OCI-LY1 (cell line): ENCODE results near the gene LIN7C.

Experiments
- H2AFZ ChIP-seq: fragments of 200-600 bp; sonication (generic), shearing (Covaris generic); 2 replicates; pipeline ENCODE4 v1.6.0; 2014; ENCODE audit warnings: antibody characterized with exemption, mild to moderate bottlenecking, low read length
- H3F3A ChIP-seq: fragments of 200-600 bp; sonication (generic), shearing (Covaris generic); 2 replicates; pipeline ENCODE4 v1.6.0; 2014; ENCODE audit warnings: mild to moderate bottlenecking, antibody characterized with exemption, low read length, moderate library complexity; ENCODE audit not compliant: insufficient read depth
- H3K27ac ChIP-seq: fragments of 200-600 bp; sonication (generic); 2 replicates; pipeline ENCODE4 v1.5.1; 2014; ENCODE audit warnings: low read length, mixed run types, mild to moderate bottlenecking, low read depth; ENCODE audit not compliant: poor library complexity, severe bottlenecking
- H3K27me3 ChIP-seq: fragments of 200-600 bp; sonication (generic); 2 replicates; pipeline ENCODE4 v1.6.0; 2014; ENCODE audit warnings: antibody characterized with exemption, mild to moderate bottlenecking, low read length, moderate library complexity; ENCODE audit not compliant: insufficient read depth
- H3K36me3 ChIP-seq: fragments of 200-600 bp; sonication (generic); 2 replicates; pipeline ENCODE4 v1.6.1; 2014; ENCODE audit warnings: mild to moderate bottlenecking, antibody characterized with exemption, low read length, moderate library complexity, mixed read lengths; ENCODE audit not compliant: insufficient read depth
- H3K4me1 ChIP-seq: fragments of 200-600 bp; sonication (generic); 2 replicates; pipeline ENCODE4 v1.5.1; 2014; ENCODE audit warnings: mild to moderate bottlenecking, low read length, moderate library complexity; ENCODE audit not compliant: insufficient read depth, severe bottlenecking
- H3K4me2 ChIP-seq: fragments of 200-600 bp; sonication (generic), shearing (Covaris generic); 2 replicates; pipeline ENCODE4 v1.6.1; 2014; ENCODE audit warnings: low read length
- H3K4me3 ChIP-seq: fragments of 200-600 bp; sonication (generic); 2 replicates; pipeline ENCODE4 v1.5.1; 2014; ENCODE audit warnings: low read length, low read depth, mild to moderate bottlenecking, mixed read lengths; ENCODE audit not compliant: poor library complexity, severe bottlenecking
- H3K79me2 ChIP-seq: fragments of 200-600 bp; shearing (Covaris generic); 2 replicates; pipeline ENCODE4 v1.6.1; 2016; ENCODE audit warnings: mixed run types, low read length, mixed read lengths; ENCODE audit not compliant: insufficient read depth
- H3K9ac ChIP-seq: fragments of 200-600 bp; sonication (generic), shearing (Covaris generic); 2 replicates; pipeline ENCODE4 v1.6.1; 2014; ENCODE audit warnings: mild to moderate bottlenecking, low read length, mixed read lengths
- H3K9me2 ChIP-seq: fragments of 200-600 bp; sonication (generic), shearing (Covaris generic); 2 replicates; pipeline ENCODE4 v1.6.1; 2014; ENCODE audit warnings: low read depth, mild to moderate bottlenecking, low read length, mixed read lengths
- H3K9me3 ChIP-seq: fragments of 200-600 bp; shearing (Covaris generic); 2 replicates; pipeline ENCODE4 v1.6.1; 2014; ENCODE audit warnings: low read length, mixed read lengths
- H4K20me1 ChIP-seq: fragments of 200-600 bp; sonication (generic), shearing (Covaris generic); 2 replicates; pipeline ENCODE4 v1.6.0; 2016; ENCODE audit warnings: mild to moderate bottlenecking, low read length; ENCODE audit not compliant: insufficient read depth
- CTCF ChIP-seq: fragments of 200-600 bp; sonication (generic), shearing (Covaris generic); IDR thresholded peaks from 2 replicates; pipeline ENCODE4 v1.5.1; 2017; ENCODE audit warnings: mild to moderate bottlenecking, antibody characterized with exemption, low read length, moderate library complexity, mixed read lengths
- EZH2 ChIP-seq: fragments of 200-600 bp; sonication (generic), shearing (Covaris generic); IDR thresholded peaks from 2 replicates; pipeline ENCODE4 v1.8.0; 2017; ENCODE audit warnings: borderline replicate concordance, mixed run types, mild to moderate bottlenecking, antibody characterized with exemption, low read length, moderate library complexity, mixed read lengths

Gene LIN7C

GRCh38 chr11:27472398-27473016 is 34.1 kb downstream of the LIN7C start, which contains the start of gene LGR4:
Gene LGR4, minus strand, starts transcription at chr11:27472790. Its CDS starts 488 bp downstream, at chr11:27472302.
- no peaks in the 10 kb centered on the region for H3F3A ChIP-seq
- TF ChIP-seq CTCF = no peak
- TF ChIP-seq EZH2 = no peak
- peaks cover 6% of the 10 kb centered on the region for H3K4me1 ChIP-seq
- peak within 1 kb of the TSS; percentile 60 for H3K4me3 ChIP-seq
- H3K36me3 ChIP-seq = no peaks in the 10 kb centered on the region
- H3K4me2 ChIP-seq = peak within 1 kb of the TSS; percentile 64
- H3K27me3 ChIP-seq = no peaks in the 10 kb centered on the region
- no peak within 1 kb of the TSS for H3K27ac ChIP-seq
- H3K9ac ChIP-seq = peak within 1 kb of the TSS; percentile 59; the same call in 1 of the 2 replicates
- H2AFZ ChIP-seq = no peak within 1 kb of the TSS
- H3K9me2 ChIP-seq = no peaks in the 10 kb centered on the region
- H4K20me1 ChIP-seq = no peaks in the 10 kb centered on the region
- no peaks in the 10 kb centered on the region for H3K79me2 ChIP-seq
- no peaks in the 10 kb centered on the region for H3K9me3 ChIP-seq

DNA sequence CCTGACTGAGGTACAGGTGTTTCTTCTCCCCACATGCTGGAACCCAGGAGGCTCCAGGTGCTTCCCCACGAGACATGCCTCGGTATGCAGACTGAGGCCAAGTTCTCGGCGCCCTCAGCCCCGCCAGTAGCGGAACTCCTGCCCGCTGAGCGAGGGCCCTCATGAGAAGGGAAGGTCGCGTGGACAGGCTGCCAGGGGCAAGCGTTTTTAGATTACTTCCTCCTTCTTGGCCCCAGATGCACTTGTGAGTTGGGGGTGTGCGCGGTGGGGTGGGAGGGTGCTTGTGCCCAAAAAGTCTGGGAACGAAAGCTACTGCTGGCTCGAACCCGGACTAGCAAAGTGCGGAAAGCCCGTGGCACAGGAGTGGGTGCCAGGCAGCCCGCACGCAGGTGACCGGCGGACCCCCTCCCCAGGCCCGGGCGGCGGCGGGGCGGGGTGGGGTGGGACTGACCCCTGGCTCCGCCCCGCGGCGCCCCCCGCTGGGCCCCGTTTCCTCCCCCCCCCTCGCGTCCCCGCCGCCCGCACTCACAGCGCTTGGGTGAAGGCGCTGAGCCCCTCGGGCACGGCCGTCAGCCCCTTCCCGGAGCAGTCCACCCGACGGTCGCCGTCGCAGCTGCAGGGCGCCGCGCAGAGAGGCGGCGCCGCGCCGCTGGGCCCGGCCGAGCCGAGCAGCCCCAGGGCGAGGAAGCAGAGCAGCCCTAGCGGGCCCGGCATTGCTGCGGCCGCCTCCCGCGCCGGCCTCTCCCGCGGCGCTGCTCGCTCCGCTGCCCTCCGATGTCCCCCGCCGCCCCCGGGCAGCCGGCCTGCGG is 34.8 kb downstream of the LIN7C start:
- H3K79me2 ChIP-seq = no peaks in the 10 kb centered on the region

More for the DNA sequence above, 34.8 kb downstream of the LIN7C start:
- peak overlapping the region; percentile 64 for H3K4me2 ChIP-seq
- peaks cover 6% of the 10 kb centered on the region for H3K4me1 ChIP-seq
- no peaks in the 10 kb centered on the region for H3K36me3 ChIP-seq
- H2AFZ ChIP-seq = no peak overlapping the region
- H3K27ac ChIP-seq = no peak overlapping the region
- H3K9me3 ChIP-seq = no peaks in the 10 kb centered on the region
- no peaks in the 10 kb centered on the region for H3F3A ChIP-seq
- peak overlapping the region; percentile 60 for H3K4me3 ChIP-seq
- 0 out of 2 replicates have a peak, but pooled peaks cover 4% of the 10 kb centered on the region for H3K27me3 ChIP-seq
- peak overlapping the region; percentile 59; the same call in 1 of the 2 replicates for H3K9ac ChIP-seq
- no peaks in the 10 kb centered on the region for H4K20me1 ChIP-seq
- TF ChIP-seq CTCF = no peak
- no peak for TF ChIP-seq EZH2
- no peaks in the 10 kb centered on the region for H3K9me2 ChIP-seq
